HCT116 (cell line): Measurements from ENCODE around the gene LNPEP. TPM values are rescaled to one million over a fixed set of nuclear protein-coding genes. Genes with fewer than 3 reads are reported as not detected.
"Not testable (repeated sequence)": the region's sequence is repeated elsewhere in the genome, so short reads cannot be mapped to it uniquely, and the experiment has no call there.

Source experiments
- ATAC-seq: fragments of 200-7000 bp; cut with Tn5 transposase; 2 replicates; pipeline ENCODE4 v1.9.1; 2020; ENCODE audit warnings: mild to moderate bottlenecking, moderate library complexity
- BruUV-seq: library from RNA; stranded (reverse); fragments of 400-500 nt; replicated peaks from 2 replicates; lab custom pipeline; 2021; lab: Mats Ljungman, UMichigan
- CTCF ChIA-PET: fragments of 300-600 bp; sonication (Branson Sonifier 250); formaldehyde crosslinking; loops from one replicate; lab custom pipeline; 2021; ENCODE audit warnings: antibody characterized with exemption; lab: Charles Lee
- POLR2A ChIA-PET: fragments of 300-600, 350-600 bp; sonication (Branson Sonifier 250); formaldehyde crosslinking; loops from one replicate; lab custom pipeline; 2021; ENCODE audit warnings: antibody characterized with exemption; lab: Charles Lee
- RAD21 ChIA-PET, 2 experiments: fragments of 300-600 bp; sonication (Branson Sonifier 250); formaldehyde crosslinking; loops; one replicate each; lab custom pipeline; 2023; ENCODE audit warnings: low total read pairs in 2 of 2; ENCODE audit not compliant: uncharacterized antibody in 2 of 2, unreplicated experiment in 2 of 2, low non-redundant PET in 1 of 2; lab: Charles Lee
- DNase-seq: peaks from one replicate; pipeline ENCODE4 v3.0.0-alpha.2; 2010; ENCODE audit warnings: low read depth, low spot score
- H2AFZ ChIP-seq: fragments of 200-600 bp; shearing (Covaris generic), sonication (generic); 2 replicates; pipeline ENCODE4 v1.6.1; 2017; ENCODE audit warnings: low read depth, mixed run types, mixed read lengths, antibody characterized with exemption, low read length; ENCODE audit not compliant: poor library complexity, severe bottlenecking
- H3K27ac ChIP-seq: 2 replicates; pipeline ENCODE4 v1.5.1; 2012; ENCODE audit warnings: low read depth, low read length
- H3K27me3 ChIP-seq: fragments of 200-600 bp; sonication (generic); 2 replicates; pipeline ENCODE4 v1.6.1; 2016; ENCODE audit warnings: mixed run types, low read length, mixed read lengths; ENCODE audit not compliant: insufficient read depth
- H3K36me3 ChIP-seq, 2 experiments: fragments of 200-500 bp in 1 of 2; fragments of 200-600 bp in 1 of 2; sonication (Bioruptor generic) in 1 of 2; sonication (generic) in 1 of 2; 2 replicates each; pipeline versions ENCODE4 v1.5.1 to v1.6.1; 2014 to 2016; ENCODE audit warnings: low read length in 2 of 2, inconsistent platforms in 1 of 2, mixed read lengths in 1 of 2, mixed run types in 1 of 2; ENCODE audit not compliant: insufficient read depth in 2 of 2, control insufficient read depth in 1 of 2
- H3K4me1 ChIP-seq, 2 experiments: fragments of 200-600 bp in 1 of 2; sonication (generic) in 1 of 2; 2 replicates each; pipeline versions ENCODE4 v1.5.1 to v1.6.1; 2012 to 2017; ENCODE audit warnings: low read length in 2 of 2, inconsistent platforms in 1 of 2, mild to moderate bottlenecking in 1 of 2, mixed read lengths in 1 of 2, mixed run types in 1 of 2, moderate library complexity in 1 of 2; ENCODE audit not compliant: insufficient read depth in 2 of 2, control insufficient read depth in 1 of 2
- H3K4me2 ChIP-seq: fragments of 200-600 bp; sonication (generic); 2 replicates; pipeline ENCODE4 v1.6.1; 2017; ENCODE audit warnings: mixed run types, low read length, mixed read lengths
- H3K4me3 ChIP-seq, 2 experiments: fragments of 200-600 bp in 1 of 2; sonication (generic) in 1 of 2; replicated peaks in 1 of 2; 2 replicates each; pipeline ENCODE4 v1.5.1; 2011 to 2016; ENCODE audit warnings: low read length in 2 of 2, control low read depth in 1 of 2, low read depth in 1 of 2, mild to moderate bottlenecking in 1 of 2, mixed read lengths in 1 of 2, mixed run types in 1 of 2
- H3K79me2 ChIP-seq: fragments of 200-600 bp; sonication (generic); 2 replicates; pipeline ENCODE4 v1.6.1; 2017; ENCODE audit warnings: mild to moderate bottlenecking, mixed run types, low read length, moderate library complexity, mixed read lengths; ENCODE audit not compliant: insufficient read depth
- H3K9ac ChIP-seq: fragments of 200-600 bp; sonication (generic); 2 replicates; pipeline ENCODE4 v1.6.1; 2016; ENCODE audit warnings: low read length, mixed read lengths
- H3K9me2 ChIP-seq: fragments of 200-600 bp; sonication (generic), shearing (Covaris generic); 2 replicates; pipeline ENCODE4 v1.6.1; 2017; ENCODE audit warnings: mixed run types, mild to moderate bottlenecking, moderate library complexity; ENCODE audit not compliant: insufficient read depth
- H3K9me3 ChIP-seq, 2 experiments: fragments of 200-500 bp in 1 of 2; fragments of 200-600 bp in 1 of 2; sonication (Bioruptor generic) in 1 of 2; sonication (generic) in 1 of 2; 2 replicates each; pipeline ENCODE4 v1.6.1; 2014 to 2017; ENCODE audit warnings: low read length in 2 of 2, mixed read lengths in 2 of 2, inconsistent platforms in 1 of 2, low read depth in 1 of 2, mild to moderate bottlenecking in 1 of 2, mixed run types in 1 of 2, moderate library complexity in 1 of 2; ENCODE audit not compliant: control insufficient read depth in 1 of 2, insufficient read depth in 1 of 2
- H4K20me1 ChIP-seq: fragments of 200-600 bp; sonication (generic), shearing (Covaris generic); 2 replicates; pipeline ENCODE4 v1.6.1; 2017; ENCODE audit warnings: mixed run types, mild to moderate bottlenecking, moderate library complexity; ENCODE audit not compliant: insufficient read depth
- ATF3 ChIP-seq: IDR thresholded peaks from 2 replicates; pipeline ENCODE4 v1.6.1; 2012
- CEBPB ChIP-seq: IDR thresholded peaks from 2 replicates; pipeline ENCODE4 v1.6.1; 2012; ENCODE audit warnings: low read depth
- EGR1 ChIP-seq: IDR thresholded peaks from 2 replicates; pipeline ENCODE4 v1.6.1; 2012; ENCODE audit warnings: low read depth
- ELF1 ChIP-seq: IDR thresholded peaks from 2 replicates; pipeline ENCODE4 v1.6.1; 2012; ENCODE audit warnings: low read depth, borderline replicate concordance
- EZH2 ChIP-seq: fragments of 200-600 bp; sonication (generic); IDR thresholded peaks from 2 replicates; pipeline ENCODE4 v1.6.1; 2017; ENCODE audit warnings: antibody characterized with exemption, mixed run types
- JUND ChIP-seq: IDR thresholded peaks from 2 replicates; pipeline ENCODE4 v1.6.1; 2012
- RAD21 ChIP-seq: IDR thresholded peaks from 2 replicates; pipeline ENCODE4 v1.6.1; 2012; ENCODE audit warnings: low read depth, mild to moderate bottlenecking
- REST ChIP-seq: IDR thresholded peaks from 2 replicates; pipeline ENCODE4 v1.6.1; 2012; ENCODE audit warnings: low read depth
- TCF7L2 ChIP-seq: IDR thresholded peaks from 2 replicates; pipeline ENCODE4 v1.7.0; 2011; ENCODE audit warnings: borderline replicate concordance, inconsistent platforms; ENCODE audit not compliant: insufficient read depth, insufficient read length; ENCODE audit errors: extremely low read depth
- YY1 ChIP-seq: IDR thresholded peaks from 2 replicates; pipeline ENCODE4 v1.6.1; 2011; ENCODE audit warnings: low read length, low read depth, moderate library complexity, mild to moderate bottlenecking; ENCODE audit not compliant: insufficient replicate concordance; ENCODE audit errors: extremely low read depth
- ZNF274 ChIP-seq: fragments of 200-500 bp; sonication (Bioruptor generic); IDR thresholded peaks from 2 replicates; pipeline ENCODE4 v1.6.1; 2014; ENCODE audit warnings: mild to moderate bottlenecking, low read depth, low read length, inconsistent platforms
- intact Hi-C: fragments of 100-400 bp; cut with micrococcal nuclease; formaldehyde crosslinking; loops from 2 replicates; pipeline ENCODE4 v1.10.0; 2022
- total RNA-seq: library from RNA; stranded (reverse); gene quantifications from one replicate; pipeline ENCODE4 v1.2.1, GENCODE V29; 2021; ENCODE audit not compliant: unreplicated experiment
- TF ChIP-seq, protein P1 (sequence below): IDR thresholded peaks from 2 replicates; pipeline ENCODE4 v1.6.1; 2011; ENCODE audit warnings: mild to moderate bottlenecking, low read length, moderate library complexity; ENCODE audit not compliant: insufficient replicate concordance; ENCODE audit errors: extremely low read depth
- TF ChIP-seq, protein P2 (sequence below): IDR thresholded peaks from 2 replicates; pipeline ENCODE4 v1.6.1; 2012

LNPEP gene
- total RNA-seq, 1 experiment from 2014 or later = 14.9 TPM

DNA sequence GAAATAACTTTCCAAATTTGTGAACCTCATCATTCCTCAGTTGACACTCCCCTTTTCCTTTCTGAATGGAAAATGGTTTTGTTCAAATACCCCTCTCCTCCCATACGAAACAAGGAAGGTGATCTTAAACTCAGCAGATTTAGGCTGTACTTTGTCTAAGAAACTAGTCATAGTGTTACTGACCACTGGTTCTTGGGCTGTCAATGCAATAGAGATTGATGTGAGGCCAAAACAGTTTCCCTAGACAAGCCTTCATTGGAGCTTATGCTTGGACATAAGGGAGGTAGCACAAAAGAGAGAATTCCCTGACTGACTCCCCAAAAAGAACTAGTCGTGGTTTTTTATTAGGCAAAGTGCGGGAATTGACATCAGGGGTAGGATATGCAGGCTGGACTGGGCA lies 5.3 kb upstream of the LNPEP start:
- intact Hi-C loops = loop anchor here (10.0 kb wide), 1 partner anchor 126 kb away; the partner anchor contains the start of gene ERAP1
- DNase-seq = no peak
- Histone ChIP-seq H4K20me1 (no peaks in the 10 kb centered on the region), H3K9me3 (no peaks in the 10 kb centered on the region), H3K9ac (no peak overlapping the region), H3K79me2 (no peaks in the 10 kb centered on the region), H2AFZ (no peak overlapping the region), H3K9me2 (no peaks in the 10 kb centered on the region), H3K4me2 (no peak overlapping the region), H3K36me3 (no peaks in the 10 kb centered on the region), H3K4me3 (no peak overlapping the region), H3K4me1 (peaks cover 9 to 26% of the 10 kb centered on the region in 2 experiments; a peak in 3 of 4 replicates)
- ATAC-seq = no peak
- RAD21 ChIA-PET = no interaction called here
- no TSS peak for BruUV-seq
- CTCF ChIA-PET = no interaction called here
- POLR2A ChIA-PET = no interaction called here
- TF ChIP-seq REST (no peak), EGR1 (no peak), RAD21 (no peak), ELF1 (no peak), CEBPB (no peak), EZH2 (no peak), YY1 (no peak), ATF3 (no peak), JUND (no peak), TCF7L2 (no peak), ZNF274 (no peak)
- TF ChIP-seq, protein P1, sequence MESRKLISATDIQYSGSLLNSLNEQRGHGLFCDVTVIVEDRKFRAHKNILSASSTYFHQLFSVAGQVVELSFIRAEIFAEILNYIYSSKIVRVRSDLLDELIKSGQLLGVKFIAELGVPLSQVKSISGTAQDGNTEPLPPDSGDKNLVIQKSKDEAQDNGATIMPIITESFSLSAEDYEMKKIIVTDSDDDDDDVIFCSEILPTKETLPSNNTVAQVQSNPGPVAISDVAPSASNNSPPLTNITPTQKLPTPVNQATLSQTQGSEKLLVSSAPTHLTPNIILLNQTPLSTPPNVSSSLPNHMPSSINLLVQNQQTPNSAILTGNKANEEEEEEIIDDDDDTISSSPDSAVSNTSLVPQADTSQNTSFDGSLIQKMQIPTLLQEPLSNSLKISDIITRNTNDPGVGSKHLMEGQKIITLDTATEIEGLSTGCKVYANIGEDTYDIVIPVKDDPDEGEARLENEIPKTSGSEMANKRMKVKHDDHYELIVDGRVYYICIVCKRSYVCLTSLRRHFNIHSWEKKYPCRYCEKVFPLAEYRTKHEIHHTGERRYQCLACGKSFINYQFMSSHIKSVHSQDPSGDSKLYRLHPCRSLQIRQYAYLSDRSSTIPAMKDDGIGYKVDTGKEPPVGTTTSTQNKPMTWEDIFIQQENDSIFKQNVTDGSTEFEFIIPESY = no peak
- TF ChIP-seq, protein P2, sequence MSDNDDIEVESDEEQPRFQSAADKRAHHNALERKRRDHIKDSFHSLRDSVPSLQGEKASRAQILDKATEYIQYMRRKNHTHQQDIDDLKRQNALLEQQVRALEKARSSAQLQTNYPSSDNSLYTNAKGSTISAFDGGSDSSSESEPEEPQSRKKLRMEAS = no peak
- TF ChIP-seq, all 23 proteins: peak for 0
- Histone ChIP-seq H3K27ac (no peak overlapping the region), H3K27me3 (no peaks in the 10 kb centered on the region)

DNA sequence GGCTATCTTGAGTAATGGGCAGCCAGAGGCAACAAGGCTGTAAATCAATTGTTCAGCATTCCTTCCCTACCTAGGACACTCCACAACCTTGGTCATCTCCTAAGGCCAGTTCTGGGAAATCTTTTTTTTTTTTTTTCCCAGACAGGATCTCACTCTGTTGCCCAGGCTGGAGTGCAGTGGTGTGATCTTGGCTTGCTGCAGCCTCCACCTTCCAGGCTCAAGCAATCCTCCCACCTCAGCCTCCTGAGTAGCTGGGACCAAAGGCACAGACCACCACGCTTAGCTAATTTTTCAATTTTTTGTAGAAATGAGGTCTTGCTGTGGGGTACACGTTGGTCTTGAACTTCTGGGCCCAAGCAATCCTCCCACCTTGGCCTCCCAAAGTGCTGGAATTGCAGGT lies 4.8 kb upstream of the LNPEP start:
- intact Hi-C loops = loop anchor here (10.0 kb wide), 1 partner anchor 126 kb away; the partner anchor contains the start of gene ERAP1
- H3K9me3 ChIP-seq, H2AFZ ChIP-seq, RAD21 ChIA-PET, H3K27me3 ChIP-seq, H3K9me2 ChIP-seq, H4K20me1 ChIP-seq, CTCF ChIA-PET, BruUV-seq, H3K9ac ChIP-seq, H3K27ac ChIP-seq, POLR2A ChIA-PET, H3K4me3 ChIP-seq, H3K79me2 ChIP-seq, ATAC-seq, H3K4me2 ChIP-seq, H3K36me3 ChIP-seq, DNase-seq: not testable (repeated sequence)
- H3K4me1 ChIP-seq = peaks cover 9 to 26% of the 10 kb centered on the region in 2 experiments; a peak in 3 of 4 replicates
